ENCODE measurements around the gene GNG7.

GNG7 gene

DNA sequence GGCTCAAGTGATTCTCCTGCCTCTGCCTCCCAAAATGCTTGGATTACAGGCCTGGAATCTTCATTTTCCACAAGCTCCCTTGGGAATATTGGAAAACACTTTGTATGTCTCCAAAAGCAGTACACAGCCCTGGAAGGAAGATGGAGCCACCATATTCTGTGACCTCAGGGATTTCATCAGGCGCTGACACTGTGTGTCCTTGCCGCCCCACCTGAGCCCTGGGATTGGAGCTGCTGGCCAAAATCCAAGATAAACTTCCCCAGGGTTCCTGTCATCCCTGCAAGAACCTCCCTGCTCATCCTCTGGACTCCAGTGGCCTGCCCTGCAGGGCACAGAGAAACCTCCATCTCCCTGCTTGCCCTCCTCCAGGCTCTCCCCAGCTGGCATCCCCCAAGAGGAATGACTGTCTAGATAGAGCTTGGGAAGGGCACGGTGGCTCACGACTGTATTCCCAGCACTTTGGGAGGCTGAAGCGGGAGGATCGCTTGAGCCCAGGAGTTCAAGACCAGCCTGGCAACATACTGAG lies 1.3 kb upstream of the GNG7 start:
- WGBS = 90% methylated on average over 6 of the region's 6 CpGs
- Histone ChIP-seq H3K4me3 (ENCODE audit: low read length) (no peak overlapping the region), H3K9me3 (ENCODE audit: insufficient read depth, low read depth, low read length) (no peaks in the 10 kb centered on the region), H3K36me3 (ENCODE audit: insufficient read depth, low read length) (no peaks in the 10 kb centered on the region), H3K27me3 (ENCODE audit: insufficient read depth, low read length) (peaks cover 25% of the 10 kb centered on the region), H3K27ac (ENCODE audit: low read depth, low read length) (no peak overlapping the region), H3K9ac (ENCODE audit: low read depth, low read length) (no peak overlapping the region), H3K4me1 (ENCODE audit: insufficient read depth, low read length) (no peaks in the 10 kb centered on the region)

- Histone ChIP-seq H3K9me3 (ENCODE audit: insufficient read depth, low read depth, low read length) (no peaks in the 10 kb centered on the region), H3K4me1 (ENCODE audit: insufficient read depth, low read length) (no peaks in the 10 kb centered on the region), H3K9ac (ENCODE audit: low read depth, low read length) (no peak overlapping the region), H3K27ac (ENCODE audit: low read depth, low read length) (no peak overlapping the region), H3K27me3 (ENCODE audit: insufficient read depth, low read length) (peaks cover 25% of the 10 kb centered on the region), H3K36me3 (ENCODE audit: insufficient read depth, low read length) (no peaks in the 10 kb centered on the region), H3K4me3 (ENCODE audit: low read length) (peak overlapping the region; percentile 11; the same call in 1 of the 2 replicates)
- WGBS = 85% methylated on average over 5 of the region's 5 CpGs
Observed at GRCh38 chr19:2703077-2703437, 563 bp upstream of the GNG7 start.

DNA sequence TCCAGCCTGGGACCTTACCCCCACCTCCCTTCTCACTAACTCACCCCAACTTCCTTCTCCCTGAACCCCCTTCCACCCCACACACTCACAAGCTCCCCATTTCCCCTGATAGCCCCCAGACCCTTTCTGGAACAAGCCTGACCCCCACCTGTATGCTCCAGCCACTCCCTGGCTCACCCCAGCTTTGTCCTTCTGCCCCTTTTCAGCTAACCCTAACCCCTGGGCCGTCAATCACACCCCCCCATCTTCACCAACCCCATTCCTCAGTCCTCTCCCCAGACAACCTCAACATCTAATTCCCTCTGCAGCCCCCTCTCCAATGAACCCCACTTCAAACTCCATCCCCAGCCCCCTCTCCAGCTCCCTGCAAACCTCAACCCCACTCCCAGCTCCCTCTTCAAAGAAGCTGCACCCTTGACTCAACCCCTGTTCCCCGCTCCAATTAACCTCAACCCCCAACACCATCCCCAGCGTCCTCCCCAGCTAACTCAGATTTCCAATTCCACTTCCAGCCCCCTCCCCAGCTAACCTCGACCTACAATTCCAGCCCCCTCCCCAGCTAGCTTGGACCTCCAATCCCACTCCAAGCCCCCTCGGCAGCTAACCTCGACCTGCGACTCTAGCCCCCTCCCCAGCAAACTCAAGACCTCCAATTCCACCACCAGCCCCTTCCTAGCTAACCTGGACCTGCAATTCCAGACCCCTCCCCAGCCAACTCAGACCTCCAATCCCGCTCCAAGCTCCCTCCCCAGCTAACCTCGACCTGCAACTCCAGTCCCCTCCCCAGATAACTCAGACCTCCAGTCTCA lies 929 bp downstream of the GNG7 start:
- no peak overlapping the region for H3K9ac ChIP-seq (ENCODE audit: low read depth, low read length)
- no peaks in the 10 kb centered on the region for H3K9me3 ChIP-seq (ENCODE audit: insufficient read depth, low read depth, low read length)
- H3K4me1 ChIP-seq (ENCODE audit: insufficient read depth, low read length) = no peaks in the 10 kb centered on the region
- H3K27ac ChIP-seq (ENCODE audit: low read depth, low read length) = no peak overlapping the region
- H3K36me3 ChIP-seq (ENCODE audit: insufficient read depth, low read length) = no peaks in the 10 kb centered on the region
- H3K4me3 ChIP-seq (ENCODE audit: low read length) = peak overlapping the region; percentile 74
- WGBS = 14% methylated on average over 9 of the region's 9 CpGs
- H3K27me3 ChIP-seq (ENCODE audit: insufficient read depth, low read length) = peaks cover 25% of the 10 kb centered on the region

DNA sequence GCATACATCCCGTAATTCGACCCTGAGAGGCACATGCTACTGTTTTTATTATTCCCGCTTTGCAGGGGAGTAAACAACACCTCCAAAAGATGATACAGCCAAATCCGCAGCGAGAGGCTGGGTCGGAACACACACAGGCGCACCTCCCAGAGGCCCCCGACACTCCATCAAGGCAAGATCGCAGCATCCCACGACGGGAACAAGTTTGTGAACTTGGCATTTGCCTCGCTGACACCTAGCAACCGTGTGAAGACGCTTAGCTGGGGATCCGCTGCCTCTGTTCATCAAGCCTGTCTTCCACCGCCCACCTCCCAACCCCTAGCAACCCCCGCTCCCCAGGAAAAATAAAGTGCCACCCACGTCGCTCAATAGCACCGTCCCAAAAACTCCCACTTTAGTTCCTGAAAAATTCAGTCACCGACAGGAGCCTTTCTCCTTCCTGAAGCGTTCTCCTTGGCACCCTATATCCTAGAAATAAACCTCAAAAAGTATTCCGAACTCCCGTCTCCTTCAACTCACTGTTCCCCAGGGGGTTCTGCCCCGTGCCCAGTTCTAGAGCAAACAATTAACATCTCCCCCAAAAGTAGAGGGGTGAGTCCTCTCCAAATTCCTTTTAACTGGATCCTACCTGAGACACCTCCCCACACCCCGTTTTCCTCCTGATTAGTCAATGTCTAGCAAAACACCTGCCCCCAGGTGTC lies 1.7 kb downstream of the GNG7 start:
- H3K9ac ChIP-seq (ENCODE audit: low read depth, low read length) = no peak overlapping the region
- peak overlapping the region; percentile 28 for H3K4me3 ChIP-seq (ENCODE audit: low read length)
- peaks cover 25% of the 10 kb centered on the region for H3K27me3 ChIP-seq (ENCODE audit: insufficient read depth, low read length)
- no peaks in the 10 kb centered on the region for H3K9me3 ChIP-seq (ENCODE audit: insufficient read depth, low read depth, low read length)
- 38% methylated on average over 26 of the region's 26 CpGs for WGBS
- H3K27ac ChIP-seq (ENCODE audit: low read depth, low read length) = no peak overlapping the region
- no peaks in the 10 kb centered on the region for H3K4me1 ChIP-seq (ENCODE audit: insufficient read depth, low read length)
- no peaks in the 10 kb centered on the region for H3K36me3 ChIP-seq (ENCODE audit: insufficient read depth, low read length)

DNA sequence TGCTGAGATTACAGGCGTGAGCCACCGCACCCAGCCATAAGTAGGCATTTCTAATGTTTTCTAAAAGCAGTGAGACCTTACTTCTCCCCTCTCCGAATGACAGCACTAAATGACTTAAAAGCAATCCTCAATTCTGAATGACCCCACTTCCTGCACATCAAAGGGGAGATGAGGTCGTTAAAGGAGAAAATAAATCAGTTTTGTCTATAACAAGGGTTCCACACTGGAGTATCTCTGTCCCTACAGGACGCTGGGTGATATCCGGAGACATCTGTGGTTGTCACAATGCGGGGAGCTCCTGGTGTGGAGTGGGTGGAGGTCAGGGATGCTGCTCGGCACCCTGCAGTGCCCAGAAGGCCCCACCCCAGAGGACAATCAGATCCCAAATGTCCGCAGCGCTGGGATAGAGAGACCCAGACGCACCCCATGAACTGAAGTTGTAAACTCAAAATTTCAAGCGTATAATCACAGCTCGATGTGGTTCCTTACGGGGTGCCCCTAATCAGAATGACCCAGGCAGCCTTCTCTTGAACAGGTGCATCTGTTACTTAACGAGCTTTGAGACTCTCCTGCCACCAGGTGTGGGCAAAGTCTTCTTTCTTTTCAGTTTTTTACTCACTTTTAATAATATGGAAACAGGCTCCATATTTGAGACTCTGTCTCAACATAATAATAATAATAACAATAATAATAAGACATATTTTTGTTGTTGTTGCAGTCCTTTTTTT lies 2.9 kb downstream of the GNG7 start:
- WGBS = 85% methylated on average over 15 of the region's 15 CpGs
- Histone ChIP-seq H3K4me1 (ENCODE audit: insufficient read depth, low read length) (no peaks in the 10 kb centered on the region), H3K36me3 (ENCODE audit: insufficient read depth, low read length) (no peaks in the 10 kb centered on the region), H3K9me3 (ENCODE audit: insufficient read depth, low read depth, low read length) (no peaks in the 10 kb centered on the region), H3K9ac (ENCODE audit: low read depth, low read length) (no peak overlapping the region), H3K27me3 (ENCODE audit: insufficient read depth, low read length) (peaks cover 25% of the 10 kb centered on the region), H3K27ac (ENCODE audit: low read depth, low read length) (no peak overlapping the region), H3K4me3 (ENCODE audit: low read length) (no peak overlapping the region)

DNA sequence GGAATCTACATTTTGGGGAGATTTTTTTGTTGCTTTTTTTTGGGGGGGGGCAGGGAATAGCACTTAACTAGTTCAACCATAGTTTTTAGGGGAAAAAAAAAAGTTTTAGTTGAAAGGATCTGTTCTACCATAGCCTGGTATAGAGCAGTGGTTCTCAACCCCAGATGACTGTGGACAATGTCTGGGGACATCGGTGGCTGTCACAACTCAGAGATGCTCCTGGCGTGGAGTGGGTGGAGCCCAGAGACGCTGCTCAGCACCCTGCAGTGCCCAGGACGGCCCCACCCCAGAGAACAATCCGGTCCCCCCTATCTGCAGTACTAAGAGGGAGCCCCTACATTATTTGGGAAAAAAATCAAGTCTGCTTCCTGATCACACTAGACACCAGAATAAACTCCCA lies 8.3 kb downstream of the GNG7 start:
- H3K36me3 ChIP-seq (ENCODE audit: insufficient read depth, low read length) = no peaks in the 10 kb centered on the region
- H3K27ac ChIP-seq (ENCODE audit: low read depth, low read length) = no peak overlapping the region

DNA sequence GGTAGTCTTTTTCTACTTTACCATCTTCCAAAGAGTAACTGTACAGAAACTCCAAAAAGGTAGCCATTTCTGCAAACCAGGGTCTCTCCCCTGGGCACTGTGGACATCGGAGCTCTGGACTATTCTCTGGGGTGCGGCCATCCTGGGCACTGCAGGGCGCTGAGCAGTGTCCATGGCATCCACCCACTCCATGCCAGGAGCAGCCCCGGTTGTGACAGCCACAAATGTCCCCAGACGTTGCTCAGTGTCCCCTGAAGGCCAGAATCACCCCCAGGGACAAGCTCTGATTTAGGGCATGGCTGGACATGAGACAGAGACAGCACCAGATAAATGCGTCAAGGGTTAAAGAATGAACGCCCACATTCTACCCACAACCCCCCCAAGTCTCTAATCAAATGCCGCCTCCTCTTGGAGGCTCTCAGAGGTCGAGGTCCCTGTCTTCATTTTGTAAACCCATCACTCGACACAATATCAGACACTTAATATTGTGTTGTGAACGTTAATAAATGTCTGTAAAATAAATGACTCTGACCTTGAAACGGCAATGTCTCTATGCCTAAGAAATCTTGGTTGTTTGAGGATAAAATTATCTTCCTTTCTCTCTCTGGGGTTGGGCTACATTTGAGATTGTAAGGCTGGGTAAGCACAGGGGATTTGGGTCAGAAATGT lies 8.9 kb downstream of the GNG7 start:
- Histone ChIP-seq H3K9ac (ENCODE audit: low read depth, low read length) (no peak overlapping the region), H3K27ac (ENCODE audit: low read depth, low read length) (no peak overlapping the region), H3K9me3 (ENCODE audit: insufficient read depth, low read depth, low read length) (no peaks in the 10 kb centered on the region), H3K36me3 (ENCODE audit: insufficient read depth, low read length) (no peaks in the 10 kb centered on the region), H3K4me1 (ENCODE audit: insufficient read depth, low read length) (no peaks in the 10 kb centered on the region), H3K4me3 (ENCODE audit: low read length) (no peak overlapping the region), H3K27me3 (ENCODE audit: insufficient read depth, low read length) (no peaks in the 10 kb centered on the region)
- WGBS = 88% methylated on average over 11 of the region's 12 CpGs

More for the DNA sequence above, 8.3 kb downstream of the GNG7 start:
- WGBS = 80% methylated on average over 5 of the region's 5 CpGs
- Histone ChIP-seq H3K4me3 (ENCODE audit: low read length) (no peak overlapping the region), H3K27me3 (ENCODE audit: insufficient read depth, low read length) (no peaks in the 10 kb centered on the region), H3K9ac (ENCODE audit: low read depth, low read length) (no peak overlapping the region), H3K9me3 (ENCODE audit: insufficient read depth, low read depth, low read length) (no peaks in the 10 kb centered on the region), H3K4me1 (ENCODE audit: insufficient read depth, low read length) (no peaks in the 10 kb centered on the region)

DNA sequence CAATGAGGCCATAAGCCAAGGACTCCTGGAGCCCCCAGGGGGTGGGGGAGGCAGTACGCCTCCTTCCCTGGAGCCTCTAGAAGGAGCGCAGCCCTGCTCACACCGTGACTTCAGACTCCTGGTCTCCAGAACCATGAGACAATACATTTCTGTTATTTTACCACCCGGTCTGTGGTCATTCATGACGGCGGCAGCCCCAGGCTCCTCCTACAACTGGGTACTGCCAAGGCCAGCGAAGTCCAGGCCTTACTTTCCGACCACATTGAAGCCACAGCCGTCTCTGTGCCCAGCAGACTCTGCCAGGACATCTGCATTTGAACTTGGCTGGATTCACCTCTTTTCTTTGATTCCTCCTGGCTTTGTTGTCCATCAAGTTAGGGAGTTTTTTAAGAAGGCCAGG lies 10.5 kb downstream of the GNG7 start:
- Histone ChIP-seq H3K4me3 (ENCODE audit: low read length) (no peak overlapping the region), H3K27me3 (ENCODE audit: insufficient read depth, low read length) (no peaks in the 10 kb centered on the region), H3K36me3 (ENCODE audit: insufficient read depth, low read length) (no peaks in the 10 kb centered on the region), H3K4me1 (ENCODE audit: insufficient read depth, low read length) (no peaks in the 10 kb centered on the region), H3K9me3 (ENCODE audit: insufficient read depth, low read depth, low read length) (no peaks in the 10 kb centered on the region), H3K27ac (ENCODE audit: low read depth, low read length) (no peak overlapping the region), H3K9ac (ENCODE audit: low read depth, low read length) (no peak overlapping the region)
- WGBS = 90% methylated on average over 9 of the region's 9 CpGs

GRCh38 chr19:2690856-2691255 lies 11.6 kb downstream of the GNG7 start:
- no peak overlapping the region for H3K27ac ChIP-seq (ENCODE audit: low read depth, low read length)
- no peaks in the 10 kb centered on the region for H3K9me3 ChIP-seq (ENCODE audit: insufficient read depth, low read depth, low read length)
- 88% methylated on average over 9 of the region's 11 CpGs for WGBS
- H3K36me3 ChIP-seq (ENCODE audit: insufficient read depth, low read length) = no peaks in the 10 kb centered on the region
- no peak overlapping the region for H3K9ac ChIP-seq (ENCODE audit: low read depth, low read length)
- no peak overlapping the region for H3K4me3 ChIP-seq (ENCODE audit: low read length)
- H3K4me1 ChIP-seq (ENCODE audit: insufficient read depth, low read length) = no peaks in the 10 kb centered on the region
- H3K27me3 ChIP-seq (ENCODE audit: insufficient read depth, low read length) = no peaks in the 10 kb centered on the region

- H3K36me3 ChIP-seq (ENCODE audit: insufficient read depth, low read length) = no peaks in the 10 kb centered on the region
- WGBS = 93% methylated on average over 17 of the region's 17 CpGs
- H3K9me3 ChIP-seq (ENCODE audit: insufficient read depth, low read depth, low read length) = no peaks in the 10 kb centered on the region
- no peak overlapping the region for H3K9ac ChIP-seq (ENCODE audit: low read depth, low read length)
- H3K27me3 ChIP-seq (ENCODE audit: insufficient read depth, low read length) = no peaks in the 10 kb centered on the region
- no peak overlapping the region for H3K4me3 ChIP-seq (ENCODE audit: low read length)
- H3K27ac ChIP-seq (ENCODE audit: low read depth, low read length) = no peak overlapping the region
- H3K4me1 ChIP-seq (ENCODE audit: insufficient read depth, low read length) = no peaks in the 10 kb centered on the region
Observed at GRCh38 chr19:2686360-2686759, 16.1 kb downstream of the GNG7 start.

Data from HUES64 (cell line).